ENCODE measurements around the gene BCAS3.

Gene BCAS3

GRCh38 chr17:61425682-61426481 lies 748.2 kb downstream of the BCAS3 start:
- peak; percentile 77 for ATAC-seq
- no peak for TF ChIP-seq ZNF565 (CRISPR knock-in tag; conservative IDR thresholded peaks at IDR 0.05; ENCODE audit: low read depth)
- TF ChIP-seq ZNF70 (CRISPR knock-in tag; IDR thresholded peaks at IDR 0.05) = no peak
- TF ChIP-seq POU6F1 (CRISPR knock-in tag; IDR thresholded peaks at IDR 0.05; ENCODE audit: borderline replicate concordance, low read depth) = no peak
- TF ChIP-seq CSDC2 (CRISPR knock-in tag; IDR thresholded peaks at IDR 0.05) = no peak
- TF ChIP-seq ISL1 (CRISPR knock-in tag; IDR thresholded peaks at IDR 0.05) = no peak
- TF ChIP-seq PPARA (CRISPR knock-in tag; IDR thresholded peaks at IDR 0.05; ENCODE audit: borderline replicate concordance) = no peak
- TF ChIP-seq ZNF8 (CRISPR knock-in tag; IDR thresholded peaks at IDR 0.05) = no peak
- no peak for TF ChIP-seq ESRRG (CRISPR knock-in tag; IDR thresholded peaks at IDR 0.05)
- no peak for TF ChIP-seq PATZ1 (CRISPR knock-in tag; IDR thresholded peaks at IDR 0.05; ENCODE audit: borderline replicate concordance)
- TF ChIP-seq CSRNP3 (CRISPR knock-in tag; IDR thresholded peaks at IDR 0.05) = no peak
- no peak for TF ChIP-seq GLIS3 (CRISPR knock-in tag; IDR thresholded peaks at IDR 0.05)
- TF ChIP-seq RARB (CRISPR knock-in tag; IDR thresholded peaks at IDR 0.05) = no peak
- TF ChIP-seq TCF4 (CRISPR knock-in tag; IDR thresholded peaks at IDR 0.05; ENCODE audit: borderline replicate concordance) = no peak
- no peak for TF ChIP-seq BACH2 (CRISPR knock-in tag; IDR thresholded peaks at IDR 0.05; ENCODE audit: borderline replicate concordance)
- TF ChIP-seq TSHZ2 (CRISPR knock-in tag; IDR thresholded peaks at IDR 0.05) = no peak
- no peak for TF ChIP-seq OSR1 (CRISPR knock-in tag; IDR thresholded peaks at IDR 0.05)
- no peak for TF ChIP-seq TOX (CRISPR knock-in tag; IDR thresholded peaks at IDR 0.05; ENCODE audit: borderline replicate concordance)

- ATAC-seq = peak; percentile 83
- TF ChIP-seq ZNF70 (CRISPR knock-in tag; IDR thresholded peaks at IDR 0.05) (no peak), POU6F1 (CRISPR knock-in tag; IDR thresholded peaks at IDR 0.05; ENCODE audit: borderline replicate concordance, low read depth) (no peak), ESRRG (CRISPR knock-in tag; IDR thresholded peaks at IDR 0.05) (no peak), ZFP3 (CRISPR knock-in tag; IDR thresholded peaks at IDR 0.05) (no peak), TCF4 (CRISPR knock-in tag; IDR thresholded peaks at IDR 0.05; ENCODE audit: borderline replicate concordance) (no peak), CSRNP3 (CRISPR knock-in tag; IDR thresholded peaks at IDR 0.05) (no peak), SNAI2 (CRISPR knock-in tag; IDR thresholded peaks at IDR 0.05) (no peak), CSDC2 (CRISPR knock-in tag; IDR thresholded peaks at IDR 0.05) (no peak), GLIS3 (CRISPR knock-in tag; IDR thresholded peaks at IDR 0.05) (no peak), CREB5 (CRISPR knock-in tag; IDR thresholded peaks at IDR 0.05; ENCODE audit: low read depth) (no peak), PPARA (CRISPR knock-in tag; IDR thresholded peaks at IDR 0.05; ENCODE audit: borderline replicate concordance) (no peak), ZNF8 (CRISPR knock-in tag; IDR thresholded peaks at IDR 0.05) (no peak), TOX (CRISPR knock-in tag; IDR thresholded peaks at IDR 0.05; ENCODE audit: borderline replicate concordance) (no peak), RARB (CRISPR knock-in tag; IDR thresholded peaks at IDR 0.05) (no peak), OSR1 (CRISPR knock-in tag; IDR thresholded peaks at IDR 0.05) (no peak)
Observed at GRCh38 chr17:61426482-61427304, 749.0 kb downstream of the BCAS3 start.
